GM12875 (cell line): ENCODE data around the gene UBE2Q1.

Experiments used
- H3K4me3 ChIP-seq: one replicate; pipeline ENCODE4 v1.5.1; 2011; ENCODE audit warnings: low read depth, low read length, control low read depth
- CTCF ChIP-seq: IDR thresholded peaks from 2 replicates; pipeline ENCODE4 v1.5.1; 2011; ENCODE audit warnings: low read depth, mild to moderate bottlenecking, control low read depth, inconsistent platforms, low read length, moderate library complexity, borderline replicate concordance; ENCODE audit not compliant: insufficient read depth

Gene UBE2Q1

DNA sequence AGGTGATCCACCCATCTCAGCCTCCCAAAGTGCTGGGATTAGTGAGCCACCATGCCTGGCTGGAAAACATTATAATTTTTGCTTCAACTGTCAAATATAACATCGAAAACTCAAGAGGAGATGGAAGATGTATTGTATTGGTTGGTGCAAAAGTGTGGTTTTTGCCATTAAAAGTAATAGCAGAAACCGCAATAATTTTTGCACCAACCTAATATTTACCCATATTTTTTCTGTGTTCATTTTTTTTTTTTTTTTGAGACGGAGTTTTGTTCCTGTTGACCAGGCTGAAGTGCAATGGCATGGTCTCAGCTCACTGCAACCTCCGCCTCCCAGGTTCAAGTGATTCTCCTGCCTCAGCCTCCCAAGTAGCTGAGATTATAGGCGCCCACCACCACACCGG lies 29.2 kb downstream of the UBE2Q1 start:
- no peak for TF ChIP-seq CTCF
- no peak overlapping the region for H3K4me3 ChIP-seq

- H3K4me3 ChIP-seq = no peak overlapping the region
- TF ChIP-seq CTCF = no peak
These were observed 31.3 kb downstream of the UBE2Q1 start for GRCh38 chr1:154527192-154527591.

DNA sequence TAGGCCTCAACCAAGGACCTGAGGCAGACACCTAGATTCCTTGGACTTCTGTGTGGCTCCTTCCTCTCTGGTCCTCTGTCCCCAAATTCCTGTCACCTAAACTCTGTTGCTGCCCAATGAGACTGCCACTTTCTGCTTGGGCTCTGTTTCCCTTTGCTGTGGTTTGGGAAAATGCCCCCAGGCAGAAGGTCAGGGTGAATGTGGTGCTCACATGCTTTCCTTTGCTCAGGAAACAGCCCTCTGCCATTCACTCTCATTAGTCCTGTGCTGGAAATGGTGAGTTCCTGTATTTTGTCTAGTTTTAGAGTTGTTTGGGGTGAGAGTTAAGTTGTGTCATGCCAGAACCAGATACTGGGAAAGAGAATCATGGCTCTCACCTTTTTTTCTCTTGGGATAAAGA lies 33.6 kb downstream of the UBE2Q1 start:
- no peak for TF ChIP-seq CTCF
- H3K4me3 ChIP-seq = no peak overlapping the region

GRCh38 chr1:154521695-154522094 lies 36.8 kb downstream of the UBE2Q1 start:
- no peak overlapping the region for H3K4me3 ChIP-seq
- TF ChIP-seq CTCF = no peak

DNA sequence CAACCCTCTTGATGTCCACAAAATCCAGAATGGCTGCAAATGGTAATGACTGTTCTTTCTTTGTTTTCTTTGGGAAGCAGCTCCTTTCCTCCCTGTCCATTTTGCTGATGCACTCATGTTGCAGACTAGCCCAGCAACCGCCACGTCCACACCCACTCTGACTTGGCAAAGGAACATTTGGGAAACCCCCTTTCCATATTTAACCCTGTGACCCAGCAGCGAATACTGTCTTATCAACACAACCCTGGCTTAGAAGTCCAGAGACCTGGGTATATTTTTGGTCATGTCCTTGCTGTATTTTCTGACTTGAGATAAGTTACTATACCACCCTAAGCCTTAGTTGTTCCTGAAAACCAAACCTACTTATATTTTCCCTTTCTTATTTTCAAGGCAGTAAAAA lies 38.1 kb downstream of the UBE2Q1 start:
- no peak for TF ChIP-seq CTCF
- H3K4me3 ChIP-seq = no peak overlapping the region

DNA sequence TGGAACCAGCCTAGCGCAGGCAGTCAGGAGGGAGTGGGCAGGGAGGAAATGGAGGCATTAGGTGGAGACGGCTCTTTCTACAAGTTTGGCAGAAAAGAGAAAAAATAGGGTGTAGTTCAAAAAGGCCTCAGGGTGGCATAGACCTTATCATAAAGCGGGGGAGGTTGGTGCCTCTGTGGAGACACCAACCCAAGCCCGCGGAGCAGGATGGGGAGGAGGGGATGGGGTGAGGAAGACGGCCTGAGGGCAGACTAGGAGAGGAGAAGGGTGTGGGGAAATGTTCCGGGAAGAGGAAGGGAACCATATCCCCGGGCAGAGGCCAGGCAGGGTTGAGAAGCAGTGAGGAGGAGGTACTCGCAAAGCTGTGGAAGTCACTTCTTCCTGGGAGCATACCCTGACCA lies 38.9 kb downstream of the UBE2Q1 start:
- TF ChIP-seq CTCF = no peak
- H3K4me3 ChIP-seq = no peak overlapping the region

GRCh38 chr1:154517661-154518060 lies 40.8 kb downstream of the UBE2Q1 start:
- TF ChIP-seq CTCF = no peak
- no peak overlapping the region for H3K4me3 ChIP-seq
